Measurements from ENCODE around the gene TAF15.

DNA sequence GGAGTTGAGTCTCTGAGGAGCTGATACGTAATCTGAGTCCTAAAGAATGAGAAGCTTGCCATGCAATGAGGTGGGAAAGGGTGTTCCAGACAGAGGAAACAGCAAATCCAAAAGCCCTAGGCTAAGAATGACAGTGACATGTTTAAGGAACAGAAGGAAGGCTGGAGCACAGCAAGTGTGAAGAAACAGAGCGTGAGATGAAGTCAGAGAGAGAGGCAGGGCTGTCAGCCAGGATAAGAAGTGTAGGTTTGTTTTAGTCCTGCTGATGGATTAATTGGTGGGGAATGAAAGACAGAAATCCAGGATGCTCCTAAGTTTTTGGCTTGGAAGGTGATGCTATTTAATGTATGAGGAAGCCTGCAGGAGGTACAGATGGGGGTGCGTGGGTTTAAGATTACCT is 28.3 kb upstream of the TAF15 start:
- TF ChIP-seq GATA3 (IDR thresholded peaks at IDR 0.05; ENCODE audit: low read depth, low read length), result no peak
- no peak for TF ChIP-seq GATA2 (IDR thresholded peaks at IDR 0.05; ENCODE audit: low read depth, low read length)

All from SH-SY5Y (cell line).